HepG2 (cell line): Measurements from ENCODE around the gene C1orf50. TPM values are rescaled to one million over a fixed set of nuclear protein-coding genes. Genes with fewer than 3 reads are reported as not detected.

Experiments
- ATAC-seq: fragments of 200-7000 bp; cut with Tn5 transposase; 3 replicates; pipeline ENCODE4 v1.9.1; 2020; ENCODE audit warnings: mild to moderate bottlenecking, moderate library complexity
- BruUV-seq: library from RNA; stranded (reverse); fragments of 400-500 nt; replicated peaks from 2 replicates; lab custom pipeline; 2021; lab: Mats Ljungman, UMichigan
- CTCF ChIA-PET: fragments of 300-600 bp; formaldehyde crosslinking; extraction: SDS; loops from one replicate; lab custom pipeline; 2021; ENCODE audit warnings: low total read pairs, inconsistent platforms, low intra/inter-chr PET ratio; lab: Yijun Ruan, JAX
- POLR2A ChIA-PET: fragments of 350-600 bp; sonication (Branson Sonifier 250); formaldehyde crosslinking; loops from one replicate; lab custom pipeline; 2020; ENCODE audit warnings: antibody characterized with exemption, inconsistent platforms; lab: Yijun Ruan, JAX
- DNase-seq: peaks from one replicate; pipeline ENCODE4 v3.0.0-alpha.2; 2015; ENCODE audit warnings: low spot score
- FAIRE-seq: peaks from 3 replicates; lab custom pipeline; 2011; peaks lifted over from hg19 to GRCh38; lab: Jason Lieb, UNC
- H2AFZ ChIP-seq: one replicate; pipeline ENCODE4 v1.6.1; 2011; ENCODE audit warnings: low read length, inconsistent platforms
- H3K27ac ChIP-seq: fragments of 300-600 bp; 3 replicates; pipeline ENCODE4 v1.8.0; 2011; ENCODE audit warnings: mixed run types, mild to moderate bottlenecking, mixed read lengths, low read length, inconsistent platforms; ENCODE audit not compliant: insufficient read depth; ENCODE audit errors: extremely low read length
- H3K27me3 ChIP-seq, 2 experiments: fragments of 200-600 bp in 1 of 2; 2 replicates in 1 of 2; 3 replicates in 1 of 2; pipeline versions ENCODE4 v1.6.0 to v1.8.0; 2011; ENCODE audit warnings: low read length in 2 of 2, mild to moderate bottlenecking in 2 of 2, moderate library complexity in 2 of 2, inconsistent platforms in 1 of 2; ENCODE audit not compliant: insufficient read depth in 2 of 2, control insufficient read depth in 1 of 2
- H3K36me3 ChIP-seq, 2 experiments: fragments of 200-600 bp in 1 of 2; replicated peaks in 1 of 2; 2 replicates in 1 of 2; 3 replicates in 1 of 2; pipeline versions ENCODE4 v1.5.1 to v1.8.0; 2011; ENCODE audit warnings: low read length in 2 of 2, inconsistent platforms in 1 of 2; ENCODE audit not compliant: insufficient read depth in 2 of 2, control insufficient read depth in 1 of 2
- H3K4me1 ChIP-seq: 2 replicates; pipeline ENCODE4 v1.5.1; 2012; ENCODE audit warnings: low read length, inconsistent platforms; ENCODE audit not compliant: insufficient read depth
- H3K4me2 ChIP-seq: 2 replicates; pipeline ENCODE4 v1.6.0; 2011; ENCODE audit warnings: low read depth, low read length, inconsistent platforms
- H3K4me3 ChIP-seq, 3 experiments: fragments of 200-600 bp in 1 of 3; sonication (generic), shearing (Covaris generic) in 1 of 3; replicated peaks in 1 of 3; 2 replicates each; pipeline ENCODE4 v1.5.1; 2011 to 2016; ENCODE audit warnings: low read length in 3 of 3, inconsistent platforms in 2 of 3, low read depth in 2 of 3, mild to moderate bottlenecking in 2 of 3, control low read depth in 1 of 3, mixed read lengths in 1 of 3; ENCODE audit not compliant: insufficient read depth in 1 of 3
- H3K79me2 ChIP-seq: one replicate; pipeline ENCODE4 v1.6.1; 2011; ENCODE audit warnings: low read length, inconsistent platforms; ENCODE audit not compliant: insufficient read depth
- H3K9ac ChIP-seq: 2 replicates; pipeline ENCODE4 v1.6.0; 2011; ENCODE audit warnings: mild to moderate bottlenecking, low read depth, low read length, inconsistent platforms; ENCODE audit not compliant: insufficient read depth
- H3K9me3 ChIP-seq: 2 replicates; pipeline ENCODE4 v1.5.1; 2012; ENCODE audit warnings: mild to moderate bottlenecking, low read length
- H4K20me1 ChIP-seq: 2 replicates; pipeline ENCODE4 v1.6.0; 2011; ENCODE audit warnings: inconsistent platforms, mild to moderate bottlenecking, low read length, moderate library complexity; ENCODE audit not compliant: insufficient read depth
- ELF1 ChIP-seq: sonication (generic); formaldehyde crosslinking; IDR thresholded peaks from 2 replicates; pipeline ENCODE4 v1.4.0; 2020; ENCODE audit warnings: missing genetic modification reagents
- MZF1 ChIP-seq: sonication (generic); formaldehyde crosslinking; IDR thresholded peaks from 2 replicates; pipeline ENCODE4 v1.8.1; 2023; ENCODE audit warnings: mild to moderate bottlenecking, missing genetic modification reagents, borderline replicate concordance
- NFKBIZ ChIP-seq: IDR thresholded peaks from 2 replicates; pipeline ENCODE4 v1.6.1; 2018; ENCODE audit warnings: missing genetic modification reagents, missing compliant biosample characterization
- RBM39 ChIP-seq: fragments of 200-400 bp; formaldehyde crosslinking; IDR thresholded peaks from one replicate; pipeline ENCODE4 v1.6.1; 2018; ENCODE audit warnings: antibody characterized with exemption, mild to moderate bottlenecking, low read depth, low read length; ENCODE audit not compliant: poor library complexity, severe bottlenecking
- SOX5 ChIP-seq: IDR thresholded peaks from 2 replicates; pipeline ENCODE4 v1.6.1; 2016; ENCODE audit warnings: borderline replicate concordance
- TOE1 ChIP-seq: sonication (generic); formaldehyde crosslinking; IDR thresholded peaks from 2 replicates; pipeline ENCODE4 v1.4.0; 2020; ENCODE audit warnings: mild to moderate bottlenecking, missing genetic modification reagents
- ZC3H4 ChIP-seq: sonication (generic); formaldehyde crosslinking; IDR thresholded peaks from 2 replicates; pipeline ENCODE4 v1.4.0; 2020; ENCODE audit warnings: missing genetic modification reagents, borderline replicate concordance
- ZFP37 ChIP-seq: sonication (generic); formaldehyde crosslinking; IDR thresholded peaks from 2 replicates; pipeline ENCODE4 v1.4.0; 2020; ENCODE audit warnings: missing genetic modification reagents, borderline replicate concordance
- ZNF136 ChIP-seq: sonication (generic); formaldehyde crosslinking; IDR thresholded peaks from 2 replicates; pipeline ENCODE4 v1.8.1; 2022; ENCODE audit warnings: low read depth, mild to moderate bottlenecking, moderate library complexity, missing genetic modification reagents
- ZNF331 ChIP-seq: sonication (generic); formaldehyde crosslinking; IDR thresholded peaks from 2 replicates; pipeline ENCODE4 v1.4.0; 2020; ENCODE audit warnings: missing genetic modification reagents
- WGBS: methylation state at CpG from one replicate; pipeline ENCODE4 v1.1.6; 2017; ENCODE audit warnings: low lambda C conversion rate; 5-methylcytosine and 5-hydroxymethylcytosine counted together
- in situ Hi-C: cut with HindIII; loops from 2 replicates; pipeline ENCODE4 v1.10.0; 2017; ENCODE audit warnings: low pct_unique_long_range_greater_than_20kb; ENCODE audit not compliant: extremely low pct_ligation_motif_present
- intact Hi-C: fragments of 100-400 bp; cut with micrococcal nuclease; formaldehyde crosslinking; loops from one replicate; pipeline ENCODE4 v1.10.0; 2022; ENCODE audit not compliant: unreplicated experiment
- polyA plus RNA-seq, 8 experiments: library from polyadenylated mRNA; depleted of rRNA in 3 of 8; stranded (reverse) in 7 of 8; unstranded in 1 of 8; fragments of >200 nt; fragmentation: Illumina TruSeq in 4 of 8; extraction: Trizol in 4 of 8; gene quantifications; 2 replicates each; pipeline versions ENCODE4 v1.2.1 to v1.2.3, GENCODE V29; 2011 to 2016; ENCODE audit warnings: low read depth in 4 of 8, missing spikeins in 1 of 8, mixed read lengths in 1 of 8; ENCODE audit not compliant: insufficient read depth in 1 of 8
- total RNA-seq, 5 experiments: library from RNA; depleted of rRNA; stranded (reverse); fragments of >200 nt; fragmentation: Illumina TruSeq; extraction: Trizol; gene quantifications; 2 replicates each; pipeline ENCODE4 v1.2.3, GENCODE V29; 2016; ENCODE audit warnings: low read depth in 1 of 5
- TF ChIP-seq, protein P1 (sequence below): sonication (generic); IDR thresholded peaks from 2 replicates; pipeline ENCODE4 v1.6.1; 2016; ENCODE audit warnings: low read depth, borderline replicate concordance
- TF ChIP-seq, protein P2 (sequence below): sonication (generic); formaldehyde crosslinking; conservative IDR thresholded peaks from 2 replicates; pipeline ENCODE4 v1.8.1; 2023; ENCODE audit warnings: missing genetic modification reagents
- TF ChIP-seq, protein P3 (sequence below): sonication (generic); formaldehyde crosslinking; IDR thresholded peaks from 2 replicates; pipeline ENCODE4 v1.5.1; 2020; ENCODE audit warnings: mild to moderate bottlenecking, moderate library complexity, missing genetic modification reagents

The C1orf50 gene
- total and polyA plus RNA-seq, 2 of the 13 experiments (the other 11 are each of a cell fraction or from before 2014, with no cell fraction given): 4.3 to 4.8 TPM

DNA sequence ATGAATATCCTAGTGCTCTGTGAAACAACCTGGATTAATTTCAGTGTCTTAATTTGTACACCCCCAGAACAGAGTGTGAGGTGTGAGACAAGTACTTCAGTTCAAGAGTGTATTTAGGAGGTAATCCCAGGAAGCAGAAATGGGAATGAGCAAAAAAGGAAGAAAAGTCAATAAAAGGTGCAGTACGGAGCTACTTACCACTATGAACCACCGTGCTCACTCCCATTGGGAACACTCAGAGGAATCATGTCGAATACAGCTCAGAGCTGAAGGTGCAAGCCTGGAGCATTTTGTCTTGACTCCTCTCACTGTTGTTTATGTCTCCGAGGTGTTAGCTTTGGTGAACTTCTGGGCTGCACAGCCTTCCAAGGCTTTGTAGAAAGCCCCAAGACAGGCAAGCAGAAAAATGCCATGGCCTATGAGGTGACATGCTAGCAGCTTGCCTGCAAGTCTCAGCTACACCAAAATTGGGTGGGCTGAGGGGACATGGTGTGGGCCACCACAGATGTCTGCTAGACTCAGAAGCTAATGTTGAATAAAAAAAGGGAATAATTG lies 57.5 kb downstream of the C1orf50 start:
- no peak overlapping the region for H3K4me2 ChIP-seq
- ATAC-seq (no peak), FAIRE-seq (no peak), DNase-seq (no peak)
- no TSS peak for BruUV-seq
- no peaks in the 10 kb centered on the region for H3K36me3 ChIP-seq
- no peak overlapping the region for H3K4me3 ChIP-seq
- ChIA-PET CTCF (no interaction called here), POLR2A (interaction anchor here (1.4 kb wide), 1 partner anchor 22 kb away, joined by 11 read pairs; the partner anchor contains the start of gene ZNF691)
- intact Hi-C loops (no loop called here), in situ Hi-C loops (no loop called here)
- peaks cover 28% of the 10 kb centered on the region for H3K4me1 ChIP-seq
- no peaks in the 10 kb centered on the region for H4K20me1 ChIP-seq
- 97% methylated on average over 4 of the region's 4 CpGs for WGBS
- no peaks in the 10 kb centered on the region for H3K27me3 ChIP-seq
- no peaks in the 10 kb centered on the region for H3K79me2 ChIP-seq
- H3K9ac ChIP-seq: no peak overlapping the region
- TF ChIP-seq NFKBIZ (CRISPR knock-in tag) (no peak), ZNF331 (CRISPR knock-in tag) (no peak), ZC3H4 (CRISPR knock-in tag) (no peak), ELF1 (CRISPR knock-in tag) (no peak), ZFP37 (no peak), MZF1 (CRISPR knock-in tag) (no peak), ZNF136 (CRISPR knock-in tag) (no peak), RBM39 (no peak), SOX5 (no peak), TOE1 (no peak)
- TF ChIP-seq, protein P1, sequence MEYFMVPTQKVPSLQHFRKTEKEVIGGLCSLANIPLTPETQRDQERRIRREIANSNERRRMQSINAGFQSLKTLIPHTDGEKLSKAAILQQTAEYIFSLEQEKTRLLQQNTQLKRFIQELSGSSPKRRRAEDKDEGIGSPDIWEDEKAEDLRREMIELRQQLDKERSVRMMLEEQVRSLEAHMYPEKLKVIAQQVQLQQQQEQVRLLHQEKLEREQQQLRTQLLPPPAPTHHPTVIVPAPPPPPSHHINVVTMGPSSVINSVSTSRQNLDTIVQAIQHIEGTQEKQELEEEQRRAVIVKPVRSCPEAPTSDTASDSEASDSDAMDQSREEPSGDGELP: no peak
- TF ChIP-seq, protein P2, sequence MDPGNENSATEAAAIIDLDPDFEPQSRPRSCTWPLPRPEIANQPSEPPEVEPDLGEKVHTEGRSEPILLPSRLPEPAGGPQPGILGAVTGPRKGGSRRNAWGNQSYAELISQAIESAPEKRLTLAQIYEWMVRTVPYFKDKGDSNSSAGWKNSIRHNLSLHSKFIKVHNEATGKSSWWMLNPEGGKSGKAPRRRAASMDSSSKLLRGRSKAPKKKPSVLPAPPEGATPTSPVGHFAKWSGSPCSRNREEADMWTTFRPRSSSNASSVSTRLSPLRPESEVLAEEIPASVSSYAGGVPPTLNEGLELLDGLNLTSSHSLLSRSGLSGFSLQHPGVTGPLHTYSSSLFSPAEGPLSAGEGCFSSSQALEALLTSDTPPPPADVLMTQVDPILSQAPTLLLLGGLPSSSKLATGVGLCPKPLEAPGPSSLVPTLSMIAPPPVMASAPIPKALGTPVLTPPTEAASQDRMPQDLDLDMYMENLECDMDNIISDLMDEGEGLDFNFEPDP (CRISPR knock-in tag): no peak
- TF ChIP-seq, protein P3, sequence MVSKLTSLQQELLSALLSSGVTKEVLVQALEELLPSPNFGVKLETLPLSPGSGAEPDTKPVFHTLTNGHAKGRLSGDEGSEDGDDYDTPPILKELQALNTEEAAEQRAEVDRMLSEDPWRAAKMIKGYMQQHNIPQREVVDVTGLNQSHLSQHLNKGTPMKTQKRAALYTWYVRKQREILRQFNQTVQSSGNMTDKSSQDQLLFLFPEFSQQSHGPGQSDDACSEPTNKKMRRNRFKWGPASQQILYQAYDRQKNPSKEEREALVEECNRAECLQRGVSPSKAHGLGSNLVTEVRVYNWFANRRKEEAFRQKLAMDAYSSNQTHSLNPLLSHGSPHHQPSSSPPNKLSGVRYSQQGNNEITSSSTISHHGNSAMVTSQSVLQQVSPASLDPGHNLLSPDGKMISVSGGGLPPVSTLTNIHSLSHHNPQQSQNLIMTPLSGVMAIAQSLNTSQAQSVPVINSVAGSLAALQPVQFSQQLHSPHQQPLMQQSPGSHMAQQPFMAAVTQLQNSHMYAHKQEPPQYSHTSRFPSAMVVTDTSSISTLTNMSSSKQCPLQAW (CRISPR knock-in tag): no peak
- H3K27ac ChIP-seq: no peak overlapping the region
- no peak overlapping the region for H2AFZ ChIP-seq
- no peaks in the 10 kb centered on the region for H3K9me3 ChIP-seq
